Measurements from ENCODE around the gene KDF1.

GRCh38 chr1:26972390-26972789 is 12.1 kb upstream of the KDF1 start:
- no peak for TF ChIP-seq POLR2A (IDR thresholded peaks at IDR 0.05; ENCODE audit: low read length)
- no peak for TF ChIP-seq GATA1 (IDR thresholded peaks at IDR 0.05; ENCODE audit: low read depth, low read length)
